HCEC 1CT (cell line): ENCODE measurements around the gene KDM3A.
A peak's percentile ranks its signal among the peaks of the same experiment; 100 is the strongest.
"Not testable (repeated sequence)": the region's sequence is repeated elsewhere in the genome, so short reads cannot be mapped to it uniquely, and the experiment has no call there.

Source experiments
- DNase-seq: peaks from one replicate; pipeline ENCODE4 v3.0.0-alpha.2; 2017

Gene KDM3A

DNA sequence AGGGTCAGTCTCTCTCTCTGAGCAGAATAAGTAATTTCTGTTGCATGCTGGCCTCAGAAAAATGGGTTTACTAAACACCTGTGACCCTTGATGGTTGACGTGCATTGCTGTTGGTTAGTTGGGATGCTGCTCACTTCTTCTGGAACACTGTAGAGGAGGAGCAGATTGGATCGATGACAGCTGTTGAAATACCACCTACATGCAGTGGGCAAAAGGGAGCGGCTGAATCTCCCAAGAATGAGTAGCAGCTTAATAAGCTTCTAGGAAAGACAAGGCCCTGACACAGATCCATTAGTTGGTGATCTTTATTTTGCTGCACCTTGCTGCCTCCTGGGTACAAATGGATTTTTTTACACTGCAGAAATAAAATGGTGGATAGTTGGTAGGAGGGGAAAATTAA is 43.2 kb downstream of the KDM3A start:
- DNase-seq, result no peak

GRCh38 chr2:86485103-86485502 is 43.9 kb downstream of the KDM3A start:
- DNase-seq, result no peak

DNA sequence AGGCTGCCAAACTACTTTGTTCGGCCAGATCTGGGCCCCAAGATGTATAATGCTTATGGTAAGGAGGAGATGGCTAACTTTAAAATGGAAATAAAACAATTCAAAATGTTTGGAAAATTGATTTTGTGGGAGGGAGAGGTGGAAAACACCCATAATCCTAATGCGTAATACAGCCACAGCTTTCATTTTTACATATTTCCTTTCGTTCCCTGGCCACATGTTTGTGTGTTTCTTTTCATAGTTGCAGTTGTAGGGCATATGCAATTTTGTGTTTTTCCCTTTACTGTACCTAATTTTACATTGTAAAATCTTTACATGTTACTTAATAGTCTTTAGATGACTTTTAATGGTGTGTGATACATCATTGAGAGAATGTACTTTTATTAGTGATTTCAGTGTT is 44.6 kb downstream of the KDM3A start:
- no peak for DNase-seq

GRCh38 chr2:86487062-86487461 is 45.9 kb downstream of the KDM3A start:
- DNase-seq, result no peak

GRCh38 chr2:86488561-86489250 is 47.5 kb downstream of the KDM3A start:
- no peak for DNase-seq

DNA sequence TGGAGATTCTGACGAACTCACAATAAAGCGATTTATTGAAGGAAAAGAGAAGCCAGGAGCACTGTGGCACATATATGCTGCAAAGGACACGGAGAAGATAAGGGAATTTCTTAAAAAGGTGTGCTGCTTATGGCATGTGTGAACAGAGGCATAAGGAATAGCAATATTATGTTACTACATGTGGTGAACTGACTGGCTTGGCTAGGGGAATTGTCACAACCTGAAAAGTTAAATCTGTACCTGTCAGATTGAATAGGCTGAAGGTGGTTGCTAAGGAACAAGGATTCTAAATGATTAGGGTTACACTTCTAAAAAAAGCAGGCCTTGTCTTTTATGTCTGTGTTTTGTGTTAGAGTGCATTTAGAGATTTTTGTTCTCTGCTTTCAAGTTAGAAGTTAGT is 48.4 kb downstream of the KDM3A start:
- DNase-seq, result no peak

DNA sequence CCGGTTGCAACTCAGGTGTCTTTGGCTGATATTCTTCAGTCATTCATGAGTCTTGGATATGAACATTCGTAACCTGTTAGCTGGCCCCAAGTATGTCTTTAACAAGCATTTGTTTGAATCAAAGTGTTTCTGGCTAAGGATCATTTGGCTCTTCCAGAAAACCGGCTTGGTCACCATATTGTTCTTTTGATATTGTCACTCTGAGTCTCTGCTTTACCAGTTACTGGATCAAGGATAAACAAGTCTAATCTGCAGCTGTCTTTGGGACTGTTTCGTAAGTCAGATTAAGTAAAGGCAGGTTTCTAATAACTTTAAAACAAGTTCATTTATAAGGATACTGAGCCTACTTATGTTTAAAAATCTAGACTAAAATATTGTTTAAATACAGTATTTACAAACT is 49.1 kb downstream of the KDM3A start:
- no peak for DNase-seq

- DNase-seq, result no peak
These were observed 49.9 kb downstream of the KDM3A start for GRCh38 chr2:86491088-86491487.

- no peak for DNase-seq
These were observed 50.9 kb downstream of the KDM3A start for GRCh38 chr2:86492048-86492453.

DNA sequence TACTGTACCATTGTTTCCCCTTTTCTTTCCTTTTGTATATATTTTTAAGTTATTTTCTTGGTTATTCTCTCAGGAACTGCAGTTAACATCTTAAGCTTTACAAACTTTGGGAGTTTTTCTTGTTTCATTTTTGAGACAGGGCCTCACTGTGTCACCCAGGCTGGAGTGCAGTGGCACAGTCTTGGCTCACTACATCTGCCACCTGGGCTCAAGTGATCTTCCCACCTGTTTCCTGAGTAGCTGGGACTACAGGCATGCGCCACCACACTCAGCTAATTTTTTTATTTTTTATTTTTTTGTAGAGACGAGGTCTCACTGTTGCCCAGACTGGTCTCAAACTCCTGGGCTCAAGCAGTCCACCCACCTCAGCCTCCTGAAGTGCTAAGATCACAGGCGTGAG is 55.2 kb downstream of the KDM3A start:
- not testable (repeated sequence) for DNase-seq

GRCh38 chr2:86498468-86499260 is 57.5 kb downstream of the KDM3A start:
- DNase-seq, result no peak

GRCh38 chr2:86499326-86499725 is 58.2 kb downstream of the KDM3A start:
- no peak for DNase-seq

GRCh38 chr2:86500325-86501083 is 59.3 kb downstream of the KDM3A start:
- DNase-seq, result no peak

DNA sequence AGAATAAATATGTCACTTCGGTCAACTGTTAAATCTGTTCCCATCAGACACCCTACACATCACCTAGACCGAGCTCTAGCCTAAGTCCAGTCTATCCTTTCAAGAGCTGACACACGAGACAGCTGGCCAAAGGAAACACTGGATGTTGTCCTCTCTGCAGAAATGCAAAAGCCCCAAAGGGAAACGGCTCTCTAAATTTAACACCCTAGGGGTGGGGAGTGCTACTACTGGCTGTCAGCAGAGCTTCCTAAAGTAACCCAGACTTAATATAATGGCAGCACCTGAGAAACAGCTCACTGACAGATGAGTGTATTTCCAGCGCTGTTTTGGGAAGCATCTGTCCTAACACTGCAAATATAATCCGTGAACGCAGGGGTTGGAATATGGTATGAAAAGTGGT is 66.4 kb downstream of the KDM3A start:
- DNase-seq, result no peak

DNA sequence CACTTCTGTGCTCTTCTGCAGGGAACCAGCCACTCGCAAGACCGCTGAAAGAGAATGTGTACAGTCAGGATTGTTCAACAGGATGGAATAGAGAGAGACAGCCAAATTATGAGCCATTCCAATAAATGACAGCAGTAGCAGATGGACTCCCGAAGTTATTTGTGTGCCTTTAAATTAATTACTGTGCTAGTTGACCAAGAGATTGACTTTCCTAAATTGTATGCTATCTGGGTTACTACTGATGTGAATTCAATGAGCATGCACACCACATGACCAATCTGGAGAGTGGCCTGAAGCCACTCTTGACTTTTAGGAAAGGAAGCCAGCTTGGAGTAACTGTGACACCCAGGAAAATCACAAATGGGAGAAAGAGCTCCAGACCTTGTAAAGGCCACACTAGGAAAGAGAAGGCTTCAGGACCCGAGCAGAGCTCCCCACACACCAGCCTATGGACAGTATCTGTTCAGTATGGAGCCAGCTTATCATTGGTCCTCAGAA is 69.3 kb downstream of the KDM3A start:
- no peak for DNase-seq

- no peak for DNase-seq
These were observed 70.9 kb downstream of the KDM3A start for GRCh38 chr2:86512034-86512433.

DNA sequence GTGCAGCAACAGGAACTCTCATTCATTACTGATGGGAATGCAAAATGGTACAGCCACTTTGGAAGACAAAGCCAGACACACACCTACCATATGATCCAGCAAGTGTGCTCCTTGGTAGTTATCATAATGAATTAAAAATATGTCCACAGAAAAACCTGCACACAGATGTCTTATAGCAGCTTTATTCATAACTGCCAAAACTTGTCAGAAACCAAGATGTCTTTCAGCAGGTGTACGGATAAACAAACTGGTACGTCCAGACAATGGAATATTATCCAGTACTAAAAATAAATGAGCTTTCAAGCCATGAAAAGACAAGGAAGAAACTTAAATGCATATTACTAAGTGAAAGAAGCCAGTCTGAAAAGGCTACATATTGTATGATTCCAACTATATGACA is 71.7 kb downstream of the KDM3A start:
- DNase-seq, result no peak

DNA sequence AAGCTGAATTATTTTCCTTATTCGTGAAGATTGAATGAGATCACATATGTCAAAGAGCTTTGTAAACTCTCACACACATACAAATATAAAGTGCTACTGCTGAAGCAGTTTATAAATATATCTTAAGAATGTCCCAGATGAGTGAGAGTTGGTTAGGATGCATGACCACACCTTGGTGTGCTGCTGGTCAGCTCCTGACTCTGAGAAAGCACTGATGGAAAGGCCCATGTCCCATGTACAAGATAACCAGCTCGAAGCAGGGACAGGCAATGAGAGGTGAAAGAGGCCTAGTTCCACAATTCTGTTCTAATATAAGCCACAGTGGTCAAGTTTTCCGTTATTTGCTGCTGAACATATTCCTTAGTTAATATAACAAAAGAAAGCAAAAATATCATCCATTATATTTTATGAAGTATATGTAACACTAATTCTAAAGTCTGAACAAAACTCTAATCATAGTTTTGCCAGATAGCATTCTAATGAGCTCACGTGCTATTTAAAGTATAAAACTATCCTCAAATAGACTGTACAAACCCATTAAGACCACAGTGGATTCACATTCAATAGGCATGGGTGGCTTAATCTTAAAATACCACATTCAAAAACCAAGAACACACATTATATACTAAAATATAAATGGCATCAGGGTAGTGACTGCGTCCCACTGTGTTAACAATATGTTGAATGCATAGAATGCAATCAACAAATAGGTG is 72.9 kb downstream of the KDM3A start:
- DNase-seq, result no peak

- peak; percentile 18 for DNase-seq
These were observed 77.3 kb downstream of the KDM3A start for GRCh38 chr2:86518481-86518880.

GRCh38 chr2:86519349-86519748 is 78.2 kb downstream of the KDM3A start:
- DNase-seq, result peak; percentile 30

- DNase-seq, result no peak
These were observed 79.0 kb downstream of the KDM3A start for GRCh38 chr2:86520153-86520552.

GRCh38 chr2:86521922-86522321 is 80.8 kb downstream of the KDM3A start:
- no peak for DNase-seq

DNA sequence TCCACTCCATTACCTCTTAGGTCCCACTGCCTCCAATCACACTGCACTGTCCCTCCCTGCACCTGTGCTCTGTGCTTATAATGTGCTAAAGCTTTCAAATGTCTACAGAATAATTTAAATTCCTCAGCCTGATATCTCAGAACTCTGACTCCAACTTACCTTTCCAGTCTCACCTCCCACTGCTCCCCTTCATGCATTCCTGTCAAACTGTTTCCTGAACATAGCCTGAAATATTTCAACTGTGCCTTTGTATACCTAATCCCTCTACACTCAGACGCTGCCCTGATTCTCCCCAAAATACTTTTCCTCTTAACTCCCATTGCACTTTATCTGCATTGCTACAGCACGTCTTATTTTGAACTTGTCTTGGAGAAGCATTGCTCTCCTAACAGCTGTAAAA is 81.5 kb downstream of the KDM3A start:
- no peak for DNase-seq
